ENCODE data around the gene KIAA1217. TPM values are rescaled to one million over a fixed set of nuclear protein-coding genes. Genes with fewer than 3 reads are reported as not detected.

Gene KIAA1217
- total and polyA plus RNA-seq, 2 donors from 2014 or later, result 10.4 to 63.8 TPM

DNA sequence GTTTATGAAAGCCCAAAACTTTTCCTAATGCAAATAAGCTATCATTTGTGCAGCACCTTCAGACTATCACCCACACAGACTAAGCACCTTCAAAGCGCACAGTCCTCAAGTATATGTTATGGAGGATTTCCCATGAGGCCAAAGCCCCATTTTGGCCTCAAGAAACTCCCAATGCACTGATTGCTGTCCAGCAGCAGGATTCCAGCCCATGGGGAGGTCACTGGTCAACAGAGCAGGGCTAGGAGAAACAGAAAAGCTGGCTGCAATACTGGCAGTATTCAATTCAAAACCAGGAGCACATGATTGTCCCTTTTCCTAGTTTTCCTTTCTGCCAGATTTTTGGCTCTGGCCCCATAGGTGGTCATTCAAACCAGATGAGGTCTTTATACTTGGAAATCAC, 24.5 kb upstream of the KIAA1217 start:
- Histone ChIP-seq H3K4me1 (ENCODE audit: control insufficient read depth in 2 of 3, insufficient read depth in 2 of 3, low read depth in 1 of 3, low read length in 3 of 3) (peaks cover 0 to 3% (median 0%) of the 10 kb centered on the region in 3 donors), H3K9ac (ENCODE audit: low read length in 3 of 3) (no peak overlapping the region), H3K4me3 (ENCODE audit: low read length in 3 of 3) (no peak overlapping the region), H3K27ac (ENCODE audit: low read depth in 2 of 2, low read length in 2 of 2) (no peak overlapping the region), H3K27me3 (ENCODE audit: control insufficient read depth, insufficient read depth, low read length) (no peaks in the 10 kb centered on the region), H3K9me3 (ENCODE audit: control insufficient read depth in 2 of 3, insufficient read depth in 1 of 3, low read length in 3 of 3) (no peaks in the 10 kb centered on the region), H3K36me3 (ENCODE audit: control insufficient read depth in 2 of 3, insufficient read depth in 3 of 3, low read length in 3 of 3) (no peaks in the 10 kb centered on the region)
- intact Hi-C loops (cut with DNase I), result no loop called here
- DNase-seq, result peak in 1 of 5 donors; percentile 49
- FAIRE-seq, result no peak
- TF ChIP-seq, protein P1, sequence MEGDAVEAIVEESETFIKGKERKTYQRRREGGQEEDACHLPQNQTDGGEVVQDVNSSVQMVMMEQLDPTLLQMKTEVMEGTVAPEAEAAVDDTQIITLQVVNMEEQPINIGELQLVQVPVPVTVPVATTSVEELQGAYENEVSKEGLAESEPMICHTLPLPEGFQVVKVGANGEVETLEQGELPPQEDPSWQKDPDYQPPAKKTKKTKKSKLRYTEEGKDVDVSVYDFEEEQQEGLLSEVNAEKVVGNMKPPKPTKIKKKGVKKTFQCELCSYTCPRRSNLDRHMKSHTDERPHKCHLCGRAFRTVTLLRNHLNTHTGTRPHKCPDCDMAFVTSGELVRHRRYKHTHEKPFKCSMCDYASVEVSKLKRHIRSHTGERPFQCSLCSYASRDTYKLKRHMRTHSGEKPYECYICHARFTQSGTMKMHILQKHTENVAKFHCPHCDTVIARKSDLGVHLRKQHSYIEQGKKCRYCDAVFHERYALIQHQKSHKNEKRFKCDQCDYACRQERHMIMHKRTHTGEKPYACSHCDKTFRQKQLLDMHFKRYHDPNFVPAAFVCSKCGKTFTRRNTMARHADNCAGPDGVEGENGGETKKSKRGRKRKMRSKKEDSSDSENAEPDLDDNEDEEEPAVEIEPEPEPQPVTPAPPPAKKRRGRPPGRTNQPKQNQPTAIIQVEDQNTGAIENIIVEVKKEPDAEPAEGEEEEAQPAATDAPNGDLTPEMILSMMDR (IDR thresholded peaks at IDR 0.05; ENCODE audit: borderline replicate concordance, extremely low read depth, insufficient read depth), result no peak

DNA sequence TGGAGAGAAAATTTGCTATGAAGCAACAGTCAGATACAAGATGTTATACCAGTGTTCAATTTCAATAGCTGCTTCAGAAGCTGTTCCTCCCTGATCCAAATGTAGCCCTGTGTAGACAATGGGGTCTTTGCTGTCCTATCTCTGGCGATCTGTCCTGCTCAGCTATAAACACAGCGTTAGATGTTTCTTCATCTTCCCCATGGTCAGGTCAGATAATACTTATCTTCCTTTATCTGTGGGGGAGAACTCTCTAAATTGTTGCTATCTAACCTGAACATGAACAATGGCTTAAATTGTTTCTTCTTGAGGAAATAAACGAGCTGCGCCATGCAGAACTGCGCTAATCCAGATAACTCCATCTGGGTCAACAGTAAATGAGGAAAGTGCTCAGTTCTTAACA, 15.6 kb upstream of the KIAA1217 start:
- TF ChIP-seq, protein P1 (IDR thresholded peaks at IDR 0.05; ENCODE audit: borderline replicate concordance, extremely low read depth, insufficient read depth), result no peak
- Histone ChIP-seq H3K9me3 (ENCODE audit: control insufficient read depth in 2 of 3, insufficient read depth in 1 of 3, low read length in 3 of 3) (no peaks in the 10 kb centered on the region), H3K4me1 (ENCODE audit: control insufficient read depth in 2 of 3, insufficient read depth in 2 of 3, low read depth in 1 of 3, low read length in 3 of 3) (peaks cover 0 to 3% (median 0%) of the 10 kb centered on the region in 3 donors), H3K9ac (ENCODE audit: low read length in 3 of 3) (no peak overlapping the region), H3K4me3 (ENCODE audit: low read length in 3 of 3) (no peak overlapping the region), H3K36me3 (ENCODE audit: control insufficient read depth in 2 of 3, insufficient read depth in 3 of 3, low read length in 3 of 3) (no peaks in the 10 kb centered on the region), H3K27ac (ENCODE audit: low read depth in 2 of 2, low read length in 2 of 2) (no peak overlapping the region), H3K27me3 (ENCODE audit: control insufficient read depth, insufficient read depth, low read length) (no peaks in the 10 kb centered on the region)
- DNase-seq (no peak), FAIRE-seq (no peak)
- intact Hi-C loops (cut with DNase I), result no loop called here

DNA sequence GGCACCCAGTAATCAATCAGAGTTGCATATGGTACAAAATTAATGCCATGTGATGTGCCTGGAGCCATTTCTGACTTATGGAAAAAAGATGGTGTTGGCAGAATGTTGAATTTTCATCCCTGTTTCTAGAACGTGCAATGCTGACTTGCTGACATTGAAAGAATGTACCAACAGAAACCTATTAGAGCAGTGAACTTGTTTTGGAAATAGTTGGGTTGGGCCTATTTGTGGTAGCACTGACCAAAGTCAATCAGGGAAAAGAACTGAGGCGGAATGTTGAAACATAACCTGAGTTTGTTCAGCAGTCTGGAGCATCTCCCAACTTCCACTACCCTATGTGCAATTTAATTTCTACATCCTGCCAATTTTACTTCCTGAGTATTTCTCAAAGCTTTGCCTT, 11.7 kb upstream of the KIAA1217 start:
- Histone ChIP-seq H3K36me3 (ENCODE audit: control insufficient read depth in 2 of 3, insufficient read depth in 3 of 3, low read length in 3 of 3) (no peaks in the 10 kb centered on the region), H3K27ac (ENCODE audit: low read depth in 2 of 2, low read length in 2 of 2) (no peak overlapping the region), H3K9ac (ENCODE audit: low read length in 3 of 3) (no peak overlapping the region), H3K27me3 (ENCODE audit: control insufficient read depth, insufficient read depth, low read length) (no peaks in the 10 kb centered on the region), H3K9me3 (ENCODE audit: control insufficient read depth in 2 of 3, insufficient read depth in 1 of 3, low read length in 3 of 3) (no peaks in the 10 kb centered on the region), H3K4me1 (ENCODE audit: control insufficient read depth in 2 of 3, insufficient read depth in 2 of 3, low read depth in 1 of 3, low read length in 3 of 3) (peaks cover 0 to 3% (median under 1%) of the 10 kb centered on the region in 3 donors), H3K4me3 (ENCODE audit: low read length in 3 of 3) (no peak overlapping the region)
- intact Hi-C loops (cut with DNase I), result loop anchor here (5.0 kb wide), 1 partner anchor 205 kb away; no protein-coding TSS in a partner anchor
- TF ChIP-seq, protein P1 (IDR thresholded peaks at IDR 0.05; ENCODE audit: borderline replicate concordance, extremely low read depth, insufficient read depth), result no peak
- FAIRE-seq (no peak), DNase-seq (no peak)

Measured in kidney (tissue), 14 donors.